ENCODE data around the gene KRT26. TPM values are rescaled to one million over a fixed set of nuclear protein-coding genes. Genes with fewer than 3 reads are reported as not detected.

KRT26 gene
- polyA plus RNA-seq, 1 donor (not counting 4 experiments of a cell fraction or from before 2014, with no cell fraction given), result not detected

DNA sequence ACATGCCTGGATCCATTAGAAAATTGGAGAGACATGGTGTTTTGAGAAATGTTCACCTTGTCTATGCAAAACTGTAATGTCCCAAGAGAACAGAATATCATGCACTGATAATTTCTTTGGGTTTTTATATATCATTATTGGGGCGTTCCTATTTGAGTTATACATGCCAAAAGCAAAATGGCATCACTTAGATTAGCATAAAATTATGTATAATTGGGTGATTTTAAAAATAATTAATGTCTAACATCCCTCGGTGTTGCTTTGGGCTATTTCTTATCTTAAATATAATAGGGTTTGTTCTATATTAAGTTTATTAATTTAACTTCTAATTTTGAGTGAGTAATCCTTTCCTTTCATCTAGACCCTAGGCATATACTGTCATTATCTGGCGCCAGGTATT is 27.9 kb upstream of the KRT26 start, which contains the start of gene KRT28:
TSS of gene KRT28 (minus strand) at position 101 of the 400 bp plus-strand sequence. CDS start at position 35, 66 bp downstream.
- no peaks in the 10 kb centered on the region for H3K9me3 ChIP-seq (ENCODE audit: control insufficient read depth, low read depth, low read length)
- H3K4me2 ChIP-seq (ENCODE audit: control insufficient read depth, extremely low read depth, insufficient read depth, low read depth, low read length), result no peak within 1 kb of the TSS
- DNase-seq (ENCODE audit: low read depth, low spot score) (no peak), FAIRE-seq (no peak)
- no peak within 1 kb of the TSS for H2AFZ ChIP-seq (ENCODE audit: control insufficient read depth, low read length)
- H3K27ac ChIP-seq (ENCODE audit: control insufficient read depth, insufficient read depth, low read length), result no peak within 1 kb of the TSS
- no peaks in the 10 kb centered on the region for H4K20me1 ChIP-seq (ENCODE audit: control insufficient read depth, extremely low read depth, insufficient read depth, low read length)
- no peaks in the 10 kb centered on the region for H3K36me3 ChIP-seq (ENCODE audit: control insufficient read depth in 2 of 2, extremely low read depth in 1 of 2, insufficient read depth in 2 of 2, low read length in 2 of 2)
- H3K9ac ChIP-seq (ENCODE audit: control insufficient read depth, extremely low read depth, insufficient read depth, low read length), result no peak within 1 kb of the TSS
- H3K4me3 ChIP-seq (ENCODE audit: control insufficient read depth in 2 of 3, extremely low read depth in 1 of 3, insufficient read depth in 2 of 3, low read depth in 1 of 3, low read length in 3 of 3), result no peak within 1 kb of the TSS
- H3K4me1 ChIP-seq (ENCODE audit: control insufficient read depth, extremely low read depth, insufficient read depth, low read length), result no peaks in the 10 kb centered on the region
- peaks cover 23% of the 10 kb centered on the region for H3K27me3 ChIP-seq (ENCODE audit: control insufficient read depth, extremely low read depth, insufficient read depth, low read length)
- H3K9me1 ChIP-seq (ENCODE audit: control insufficient read depth, extremely low read depth, insufficient read depth, low read length), result no peaks in the 10 kb centered on the region
- no peaks in the 10 kb centered on the region for H3K79me2 ChIP-seq (ENCODE audit: control insufficient read depth, insufficient read depth, low read length)
- dilution Hi-C loops (cut with MboI; ENCODE audit: extremely low pct_ligation_motif_present, low sequenced_read_pairs), result no loop called here
- TF ChIP-seq, protein P1, sequence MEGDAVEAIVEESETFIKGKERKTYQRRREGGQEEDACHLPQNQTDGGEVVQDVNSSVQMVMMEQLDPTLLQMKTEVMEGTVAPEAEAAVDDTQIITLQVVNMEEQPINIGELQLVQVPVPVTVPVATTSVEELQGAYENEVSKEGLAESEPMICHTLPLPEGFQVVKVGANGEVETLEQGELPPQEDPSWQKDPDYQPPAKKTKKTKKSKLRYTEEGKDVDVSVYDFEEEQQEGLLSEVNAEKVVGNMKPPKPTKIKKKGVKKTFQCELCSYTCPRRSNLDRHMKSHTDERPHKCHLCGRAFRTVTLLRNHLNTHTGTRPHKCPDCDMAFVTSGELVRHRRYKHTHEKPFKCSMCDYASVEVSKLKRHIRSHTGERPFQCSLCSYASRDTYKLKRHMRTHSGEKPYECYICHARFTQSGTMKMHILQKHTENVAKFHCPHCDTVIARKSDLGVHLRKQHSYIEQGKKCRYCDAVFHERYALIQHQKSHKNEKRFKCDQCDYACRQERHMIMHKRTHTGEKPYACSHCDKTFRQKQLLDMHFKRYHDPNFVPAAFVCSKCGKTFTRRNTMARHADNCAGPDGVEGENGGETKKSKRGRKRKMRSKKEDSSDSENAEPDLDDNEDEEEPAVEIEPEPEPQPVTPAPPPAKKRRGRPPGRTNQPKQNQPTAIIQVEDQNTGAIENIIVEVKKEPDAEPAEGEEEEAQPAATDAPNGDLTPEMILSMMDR (optimal IDR thresholded peaks at IDR 0.05 in 1 of 3, IDR thresholded peaks at IDR 0.05 in 1 of 3, conservative IDR thresholded peaks at IDR 0.05 in 1 of 3; ENCODE audit: extremely low read depth in 1 of 3, insufficient read depth in 2 of 3, low read length in 3 of 3), result no peak
- no peak for TF ChIP-seq EZH2 (IDR thresholded peaks at IDR 0.05; ENCODE audit: low read length)

- TF ChIP-seq EZH2 (IDR thresholded peaks at IDR 0.05; ENCODE audit: low read length), result no peak
- TF ChIP-seq, protein P1 (optimal IDR thresholded peaks at IDR 0.05 in 1 of 3, IDR thresholded peaks at IDR 0.05 in 1 of 3, conservative IDR thresholded peaks at IDR 0.05 in 1 of 3; ENCODE audit: extremely low read depth in 1 of 3, insufficient read depth in 2 of 3, low read length in 3 of 3), result no peak
- no peaks in the 10 kb centered on the region for H3K36me3 ChIP-seq (ENCODE audit: control insufficient read depth in 2 of 2, extremely low read depth in 1 of 2, insufficient read depth in 2 of 2, low read length in 2 of 2)
- no peak overlapping the region for H3K4me3 ChIP-seq (ENCODE audit: control insufficient read depth in 2 of 3, extremely low read depth in 1 of 3, insufficient read depth in 2 of 3, low read depth in 1 of 3, low read length in 3 of 3)
- H3K9ac ChIP-seq (ENCODE audit: control insufficient read depth, extremely low read depth, insufficient read depth, low read length), result no peak overlapping the region
- no peaks in the 10 kb centered on the region for H3K79me2 ChIP-seq (ENCODE audit: control insufficient read depth, insufficient read depth, low read length)
- H3K27me3 ChIP-seq (ENCODE audit: control insufficient read depth, extremely low read depth, insufficient read depth, low read length), result peaks cover 28% of the 10 kb centered on the region
- H3K4me2 ChIP-seq (ENCODE audit: control insufficient read depth, extremely low read depth, insufficient read depth, low read depth, low read length), result no peak overlapping the region
- FAIRE-seq (no peak), DNase-seq (ENCODE audit: low read depth, low spot score) (no peak)
- H3K9me1 ChIP-seq (ENCODE audit: control insufficient read depth, extremely low read depth, insufficient read depth, low read length), result no peaks in the 10 kb centered on the region
- dilution Hi-C loops (cut with MboI; ENCODE audit: extremely low pct_ligation_motif_present, low sequenced_read_pairs), result no loop called here
- H4K20me1 ChIP-seq (ENCODE audit: control insufficient read depth, extremely low read depth, insufficient read depth, low read length), result no peaks in the 10 kb centered on the region
- H3K27ac ChIP-seq (ENCODE audit: control insufficient read depth, insufficient read depth, low read length), result no peak overlapping the region
- H2AFZ ChIP-seq (ENCODE audit: control insufficient read depth, low read length), result no peak overlapping the region
- H3K9me3 ChIP-seq (ENCODE audit: control insufficient read depth, low read depth, low read length), result no peaks in the 10 kb centered on the region
- H3K4me1 ChIP-seq (ENCODE audit: control insufficient read depth, extremely low read depth, insufficient read depth, low read length), result no peaks in the 10 kb centered on the region
Observed at GRCh38 chr17:40796846-40797245, 24.8 kb upstream of the KRT26 start.

Measured in keratinocyte (primary cell).